T47D (cell line): ENCODE measurements around the gene FBRS.
"Not testable (repeated sequence)": the region's sequence is repeated elsewhere in the genome, so short reads cannot be mapped to it uniquely, and the experiment has no call there.

Experiments
- DNase-seq, 2 experiments: peaks; one replicate each; pipeline versions ENCODE4 v3.0.0 to v3.0.0-alpha.2; 2011 to 2012; ENCODE audit warnings: low read depth in 1 of 2, low spot score in 1 of 2
- JUND ChIP-seq: IDR thresholded peaks from 2 replicates; pipeline ENCODE4 v1.6.1; 2012; ENCODE audit warnings: low read depth
- in situ Hi-C: cut with HindIII; loops from 2 replicates; pipeline ENCODE4 v1.10.0; 2016; ENCODE audit warnings: low sequenced_read_pairs, low pct_unique_long_range_greater_than_20kb

Gene FBRS

DNA sequence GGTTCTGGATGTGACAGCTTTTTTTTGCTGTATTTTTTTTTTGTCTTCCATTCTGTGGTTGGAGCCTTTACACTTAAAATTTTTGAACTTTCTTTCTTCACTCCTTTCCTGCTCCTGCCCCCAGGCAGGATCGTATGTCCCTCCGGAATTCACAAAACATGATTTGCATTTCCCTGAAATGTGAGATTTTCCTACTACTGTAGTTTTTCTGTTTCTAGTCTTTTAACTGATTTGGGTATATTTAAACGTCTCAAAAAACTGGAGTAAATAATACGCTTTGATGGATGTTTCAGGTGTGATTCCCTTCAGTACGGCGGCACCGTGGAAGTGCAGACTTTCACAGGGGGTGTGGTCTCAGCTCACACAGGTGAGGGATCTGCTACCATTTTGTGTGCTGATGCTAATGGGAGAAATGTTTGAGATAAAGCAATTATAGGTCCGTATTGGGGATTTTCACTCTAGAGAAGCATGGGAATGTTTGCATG, 41.4 kb downstream of the FBRS start:
- in situ Hi-C loops = no loop called here
- TF ChIP-seq JUND = no peak

DNA sequence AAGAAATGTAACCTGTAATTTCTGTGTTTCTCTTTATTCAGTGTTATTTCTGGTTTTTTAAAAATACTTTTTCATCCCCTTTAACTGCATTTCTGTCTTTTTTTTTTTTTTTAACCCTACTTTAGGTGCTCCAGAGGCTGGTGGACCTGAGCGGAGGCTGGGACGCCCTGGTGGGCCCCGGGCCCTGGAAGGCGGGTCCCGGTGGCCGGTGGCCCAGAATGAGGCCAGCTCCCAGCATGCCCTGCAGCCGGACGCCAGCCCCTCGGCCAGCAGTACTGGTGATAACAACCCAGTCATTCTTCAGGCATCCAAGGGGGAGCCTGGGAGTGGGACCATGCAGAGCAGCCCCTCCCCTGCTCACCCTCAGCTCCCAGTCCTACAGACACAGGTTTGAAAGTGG, 42.3 kb downstream of the FBRS start:
- in situ Hi-C loops = no loop called here
- TF ChIP-seq JUND = no peak
- DNase-seq = no peak

More for the DNA sequence above, 41.4 kb downstream of the FBRS start:
- DNase-seq = no peak

DNA sequence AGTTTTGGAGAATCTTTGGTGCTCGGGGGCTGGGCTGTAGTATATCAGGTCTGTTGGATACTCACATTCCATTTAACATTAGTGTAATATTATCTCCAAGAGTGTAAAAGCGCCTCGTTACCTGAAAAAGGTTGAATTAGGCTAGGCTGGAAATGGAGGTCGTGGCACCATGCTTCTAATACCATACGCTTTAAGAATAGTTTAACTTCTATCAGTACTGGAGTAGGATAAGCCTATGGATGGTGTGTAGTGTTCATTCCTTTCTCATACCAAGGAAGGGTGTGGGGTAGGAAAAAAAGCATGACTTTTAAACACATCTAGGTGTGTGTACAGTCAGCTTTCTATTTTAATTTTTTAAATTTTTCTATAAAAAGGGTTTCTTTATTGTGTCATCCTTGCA, 42.7 kb downstream of the FBRS start:
- in situ Hi-C loops = no loop called here
- no peak for TF ChIP-seq JUND
- DNase-seq = no peak

DNA sequence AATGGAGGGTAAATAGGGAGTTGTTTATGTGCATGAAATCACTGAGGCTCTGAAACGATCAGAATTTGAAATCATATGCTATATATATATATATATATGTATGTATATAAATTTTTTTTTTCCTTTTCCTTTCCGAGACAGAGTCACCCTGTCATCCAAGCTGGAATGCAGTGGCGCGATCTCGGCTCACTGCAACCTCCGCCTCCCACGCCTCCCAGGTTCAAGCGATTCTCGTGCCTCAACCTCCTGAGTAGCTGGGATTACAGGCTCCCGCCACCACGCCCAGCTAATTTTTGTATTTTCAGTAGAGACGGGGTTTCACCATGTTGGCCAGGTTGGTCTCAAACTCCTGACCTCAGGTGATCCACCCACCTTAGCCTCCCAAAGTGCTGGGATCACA, 44.8 kb downstream of the FBRS start:
- DNase-seq, in situ Hi-C loops: not testable (repeated sequence)

DNA sequence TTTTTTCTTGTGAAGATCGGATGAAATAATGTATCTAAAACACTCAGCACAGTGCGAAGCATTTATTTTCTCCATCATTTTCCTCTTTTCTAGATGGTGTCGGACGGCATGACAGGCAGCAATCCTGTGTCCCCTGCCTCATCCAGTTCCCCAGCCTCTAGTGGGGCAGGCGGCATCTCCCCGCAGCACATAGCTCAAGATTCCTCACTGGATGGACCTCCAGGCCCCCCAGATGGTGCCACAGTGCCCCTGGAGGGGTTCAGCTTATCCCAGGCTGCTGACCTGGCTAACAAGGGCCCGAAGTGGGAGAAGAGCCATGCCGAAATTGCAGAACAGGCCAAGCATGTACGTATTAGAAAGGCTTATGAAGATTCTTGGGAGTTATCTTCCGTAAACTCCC, 45.7 kb downstream of the FBRS start:
- TF ChIP-seq JUND = no peak
- in situ Hi-C loops = no loop called here

DNA sequence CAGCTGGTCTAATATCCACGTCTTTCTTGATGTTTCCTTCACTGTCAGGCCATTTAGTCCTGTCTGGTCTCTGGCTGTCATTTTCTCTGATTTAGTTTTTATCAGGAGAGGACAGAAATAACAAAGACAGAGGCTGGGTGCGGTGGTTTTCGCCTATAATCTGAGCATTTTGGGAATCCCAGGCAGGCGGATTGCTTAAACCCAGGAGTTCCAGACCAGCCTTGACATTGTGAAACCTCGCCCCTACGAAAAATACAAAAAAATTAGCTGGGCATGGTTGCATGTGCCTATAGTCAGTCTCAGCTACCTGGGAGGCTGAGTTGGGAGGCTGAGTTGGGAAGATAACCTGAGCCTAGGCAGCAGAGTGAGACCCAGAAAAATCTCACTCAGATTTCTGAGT, 47.8 kb downstream of the FBRS start:
- no peak for TF ChIP-seq JUND
- in situ Hi-C loops = no loop called here
- no peak for DNase-seq

More for the DNA sequence above, 45.7 kb downstream of the FBRS start:
- no peak for DNase-seq

DNA sequence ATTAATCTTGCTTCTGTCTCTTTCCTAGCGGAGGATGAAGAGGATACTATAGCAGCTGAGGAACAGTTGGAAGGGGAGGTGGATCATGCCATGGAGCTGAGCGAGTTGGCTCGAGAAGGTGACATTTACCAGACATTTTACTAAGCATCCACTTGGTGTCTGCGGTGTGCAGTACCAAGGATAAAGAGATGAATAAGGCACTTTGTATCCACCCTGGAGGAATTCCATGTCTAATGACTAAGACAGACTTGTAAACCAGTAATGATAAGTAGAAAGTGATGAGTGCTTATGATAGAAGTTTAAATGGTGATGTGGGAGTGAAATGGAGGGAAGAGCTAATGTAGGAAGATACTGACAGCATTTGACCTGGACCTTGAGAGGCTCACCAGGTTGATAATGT, 52.7 kb downstream of the FBRS start:
- TF ChIP-seq JUND = no peak
- no peak for DNase-seq
- in situ Hi-C loops = no loop called here

DNA sequence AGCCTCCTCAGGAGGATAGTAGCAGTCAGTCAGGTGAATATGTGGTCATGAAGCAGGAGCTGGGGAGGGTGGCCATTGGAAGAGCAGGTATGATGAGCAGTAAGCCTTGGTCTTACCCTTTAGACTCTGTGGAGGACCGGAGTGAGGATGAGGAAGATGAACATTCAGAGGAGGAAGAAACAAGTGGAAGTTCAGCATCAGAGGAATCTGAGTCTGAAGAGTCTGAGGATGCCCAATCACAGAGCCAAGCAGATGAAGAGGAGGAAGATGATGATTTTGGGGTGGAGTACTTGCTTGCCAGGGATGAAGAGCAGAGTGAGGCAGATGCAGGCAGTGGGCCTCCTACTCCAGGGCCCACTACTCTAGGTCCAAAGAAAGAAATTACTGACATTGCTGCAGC, 53.5 kb downstream of the FBRS start:
- in situ Hi-C loops = no loop called here

DNA sequence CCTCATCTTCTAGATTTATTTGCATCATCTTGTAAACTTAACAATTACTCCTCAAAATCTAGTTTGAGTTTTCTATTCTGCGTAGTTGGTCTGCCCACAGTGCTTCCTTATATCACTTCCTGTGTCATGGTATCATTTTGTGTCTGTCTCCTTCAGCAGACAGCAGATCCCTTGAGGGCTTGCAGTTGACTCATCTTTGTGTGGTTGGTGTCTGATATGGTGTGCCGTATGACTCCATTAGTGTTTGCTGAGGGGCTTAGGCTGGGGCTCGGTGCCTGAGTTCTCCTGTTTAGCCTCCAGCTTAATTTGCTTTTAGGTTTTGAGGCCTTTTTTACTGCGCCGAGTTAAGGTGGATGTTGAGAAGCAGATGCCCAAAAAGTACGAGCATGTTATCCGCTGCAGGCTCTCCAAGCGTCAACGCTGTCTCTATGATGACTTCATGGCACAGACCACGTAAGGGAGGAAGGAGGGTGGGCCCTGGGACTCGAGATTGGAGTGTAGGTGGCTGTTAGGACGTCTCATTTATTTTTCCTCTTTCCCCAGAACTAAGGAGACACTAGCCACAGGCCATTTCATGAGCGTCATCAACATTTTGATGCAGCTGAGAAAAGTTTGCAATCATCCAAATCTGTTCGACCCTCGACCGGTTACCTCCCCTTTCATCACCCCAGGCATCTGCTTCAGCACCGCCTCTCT, 57.7 kb downstream of the FBRS start:
- no peak for DNase-seq
- in situ Hi-C loops = no loop called here
- no peak for TF ChIP-seq JUND

More for the DNA sequence above, 53.5 kb downstream of the FBRS start:
- no peak for DNase-seq
- no peak for TF ChIP-seq JUND

DNA sequence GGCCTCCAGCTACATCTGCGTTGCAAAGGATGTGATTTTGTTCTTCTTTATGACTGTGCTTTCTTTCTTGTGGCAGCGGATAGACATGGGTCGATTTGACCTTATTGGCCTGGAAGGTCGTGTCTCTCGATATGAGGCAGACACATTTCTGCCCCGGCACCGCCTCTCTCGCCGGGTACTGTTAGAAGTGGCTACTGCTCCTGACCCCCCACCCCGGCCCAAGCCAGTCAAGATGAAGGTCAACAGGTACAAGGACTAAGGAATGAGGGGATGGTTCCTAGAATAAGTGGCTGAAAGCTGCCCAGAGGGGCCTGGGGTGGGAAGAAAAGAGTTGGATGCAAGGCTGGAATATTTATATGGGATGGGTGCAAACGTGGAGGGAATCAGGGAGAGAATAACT, 61.9 kb downstream of the FBRS start:
- no peak for TF ChIP-seq JUND
- in situ Hi-C loops = no loop called here
- no peak for DNase-seq
